GM21381 (cell line): Measurements from ENCODE around the gene TM4SF5.

Source experiments
- ATAC-seq: cut with Tn5 transposase; IDR thresholded peaks from one replicate; pipeline ENCODE4 v1.9.1; 2021; ENCODE audit warnings: mild to moderate bottlenecking, moderate library complexity; ENCODE audit not compliant: unreplicated experiment

TM4SF5 gene

GRCh38 chr17:4744999-4745969, 26.4 kb upstream of the TM4SF5 start:
- ATAC-seq, result no peak

- no peak for ATAC-seq
These were observed 23.8 kb upstream of the TM4SF5 start for GRCh38 chr17:4747847-4748246.

- ATAC-seq, result no peak
These were observed 23.0 kb upstream of the TM4SF5 start for GRCh38 chr17:4748686-4749085.

- no peak for ATAC-seq
These were observed 21.1 kb upstream of the TM4SF5 start for GRCh38 chr17:4750606-4751005.

GRCh38 chr17:4751932-4752331, 19.8 kb upstream of the TM4SF5 start:
- ATAC-seq, result no peak

- no peak for ATAC-seq
These were observed 18.3 kb upstream of the TM4SF5 start for GRCh38 chr17:4753392-4753791.

- ATAC-seq, result no peak
These were observed 11.9 kb upstream of the TM4SF5 start for GRCh38 chr17:4759776-4760236.

- ATAC-seq, result no peak
These were observed 7.1 kb upstream of the TM4SF5 start for GRCh38 chr17:4764595-4764994.

- ATAC-seq, result no peak
These were observed 5.5 kb upstream of the TM4SF5 start for GRCh38 chr17:4766201-4766600.

GRCh38 chr17:4766723-4767122, 5.0 kb upstream of the TM4SF5 start:
- no peak for ATAC-seq

GRCh38 chr17:4768298-4768697, 3.4 kb upstream of the TM4SF5 start:
- no peak for ATAC-seq

GRCh38 chr17:4769628-4770027, 2.1 kb upstream of the TM4SF5 start:
- no peak for ATAC-seq

GRCh38 chr17:4772235-4772613, 538 bp downstream of the TM4SF5 start:
- no peak for ATAC-seq

GRCh38 chr17:4777969-4778760, 6.5 kb downstream of the TM4SF5 start:
- ATAC-seq, result no peak

GRCh38 chr17:4780325-4780955, 8.8 kb downstream of the TM4SF5 start:
- no peak for ATAC-seq

GRCh38 chr17:4782652-4783051, 11.0 kb downstream of the TM4SF5 start:
- ATAC-seq, result no peak

GRCh38 chr17:4785311-4786105, 13.8 kb downstream of the TM4SF5 start:
- ATAC-seq, result no peak

- ATAC-seq, result no peak
These were observed 14.4 kb downstream of the TM4SF5 start, which contains the start of gene VMO1 for GRCh38 chr17:4786106-4786511. VMO1 (minus strand) TSS chr17:4786364; CDS start chr17:4786352, 12 bp downstream.

GRCh38 chr17:4786516-4786915, 14.8 kb downstream of the TM4SF5 start:
- no peak for ATAC-seq

- ATAC-seq, result no peak
These were observed 16.6 kb downstream of the TM4SF5 start for GRCh38 chr17:4788159-4788806.
